Measurements from ENCODE around the gene SMARCA2.

The SMARCA2 gene

DNA sequence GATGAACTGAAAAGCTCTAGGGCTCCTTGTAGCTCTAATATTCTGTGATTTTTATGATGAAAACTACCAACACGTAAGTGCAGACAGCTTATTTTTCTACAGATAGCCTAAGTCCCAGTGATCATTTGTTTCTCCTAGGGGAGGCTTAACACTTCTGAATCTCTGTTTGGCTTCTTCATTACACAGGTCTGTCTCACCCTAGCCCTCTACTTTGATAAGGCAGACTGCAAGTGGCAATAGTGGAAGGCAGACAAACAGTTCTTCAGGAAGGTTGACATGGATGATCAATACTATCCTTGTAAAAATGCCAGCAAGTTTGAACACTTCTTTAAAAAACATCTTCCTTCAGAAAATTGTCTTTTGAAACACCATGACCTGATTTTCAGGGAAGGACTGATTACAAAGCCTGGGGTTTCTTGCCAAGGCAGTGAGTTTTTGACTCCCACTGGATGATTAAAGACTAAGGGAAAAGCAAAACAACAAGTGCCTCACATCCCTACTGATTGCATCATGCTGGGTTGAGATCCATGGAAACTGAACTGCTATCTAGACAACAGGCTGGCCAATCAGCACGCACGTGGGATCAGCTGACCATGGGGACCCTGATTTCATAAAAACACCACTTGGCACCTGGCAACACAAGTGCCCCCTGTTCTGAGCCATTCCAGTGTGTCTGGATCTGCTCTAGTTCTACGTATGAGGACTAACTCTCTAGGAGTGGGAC, 212.2 kb downstream of the SMARCA2 start:
- FAIRE-seq: no peak

DNA sequence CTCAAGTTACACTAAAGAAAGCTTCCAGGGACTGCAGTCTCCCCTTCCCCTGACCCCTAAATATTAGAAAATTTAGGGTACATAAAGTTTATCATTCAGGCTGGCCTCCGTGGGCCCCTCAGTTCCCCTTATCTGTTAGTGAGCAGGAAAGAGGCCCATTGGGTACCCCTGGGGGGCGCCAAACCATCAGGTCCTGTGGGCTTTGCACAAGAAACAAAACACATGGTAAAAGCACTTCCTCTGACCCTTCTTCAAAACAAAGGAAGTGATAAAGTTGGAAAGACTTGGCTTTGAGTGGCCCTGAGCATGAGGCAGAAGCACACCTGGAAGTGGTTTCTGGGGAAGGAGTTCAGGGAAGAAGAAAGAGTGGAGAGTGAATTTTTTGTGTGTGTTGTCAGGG, 213.0 kb downstream of the SMARCA2 start:
- no peak for FAIRE-seq

DNA sequence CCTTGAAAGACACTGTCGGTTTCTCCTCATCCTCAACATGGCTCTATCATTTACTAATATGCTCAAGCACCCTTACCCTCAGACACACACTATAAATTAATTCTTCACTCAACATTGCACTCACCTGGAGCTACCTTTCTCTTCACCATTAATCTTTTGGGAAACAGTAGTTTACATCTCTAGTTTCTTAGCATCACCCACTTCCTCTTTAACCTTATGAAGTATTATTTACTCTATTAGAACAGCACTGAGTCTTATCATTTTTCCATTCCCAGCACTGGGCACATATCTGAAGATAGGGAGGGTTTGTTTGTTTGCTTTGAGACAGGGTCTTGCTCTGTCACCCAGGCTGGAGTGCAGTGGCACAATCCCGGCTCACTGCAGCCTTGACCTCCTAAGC, 213.5 kb downstream of the SMARCA2 start:
- no peak for FAIRE-seq

DNA sequence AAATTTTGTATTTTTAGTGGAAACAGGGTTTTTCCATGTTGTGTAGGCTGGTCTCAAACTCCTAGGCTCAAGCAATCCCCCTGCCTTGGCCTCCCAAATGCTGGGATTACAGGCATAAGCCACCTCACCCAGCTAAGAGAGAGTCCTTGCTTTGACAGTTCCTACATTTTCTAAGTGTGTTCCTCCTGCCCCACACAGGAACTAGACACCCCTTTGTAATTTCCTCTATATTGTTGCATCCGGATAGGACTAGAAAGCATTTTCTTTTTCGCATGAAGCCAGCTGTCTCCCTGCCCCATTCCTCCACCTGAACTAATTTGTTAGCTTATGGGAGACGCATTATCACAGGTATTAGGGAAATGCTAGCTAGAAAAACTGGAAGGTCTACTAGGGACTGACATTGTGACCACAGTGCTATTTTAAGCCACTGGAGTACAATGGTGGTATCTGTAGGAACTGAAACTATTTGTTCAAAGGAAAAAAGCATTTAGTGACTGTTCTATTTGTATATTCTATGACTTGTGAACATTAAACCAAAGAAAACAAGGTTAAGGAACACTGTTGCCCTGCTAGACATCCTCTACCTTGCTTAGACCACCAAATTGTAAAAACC, 214.1 kb downstream of the SMARCA2 start:
- FAIRE-seq: no peak

DNA sequence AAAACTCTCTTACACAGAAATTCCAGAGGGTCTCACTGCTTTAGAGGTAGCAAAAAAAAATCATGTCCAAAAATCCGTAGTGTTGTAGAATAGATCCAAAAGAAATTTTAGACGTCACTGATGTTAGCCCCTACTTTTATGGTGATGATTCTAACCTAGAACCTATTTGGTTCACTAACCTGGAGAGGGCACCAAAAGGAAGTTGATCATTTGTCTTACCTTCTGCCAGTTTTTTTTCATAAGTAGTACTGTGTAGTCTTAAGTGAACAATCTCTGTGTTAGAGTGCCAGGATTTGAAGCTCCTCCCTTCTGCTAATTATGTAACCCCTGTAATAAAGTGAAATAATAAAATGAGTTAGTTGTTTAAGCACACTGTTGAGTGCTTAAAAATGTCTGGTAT, 215.2 kb downstream of the SMARCA2 start:
- no peak for FAIRE-seq

DNA sequence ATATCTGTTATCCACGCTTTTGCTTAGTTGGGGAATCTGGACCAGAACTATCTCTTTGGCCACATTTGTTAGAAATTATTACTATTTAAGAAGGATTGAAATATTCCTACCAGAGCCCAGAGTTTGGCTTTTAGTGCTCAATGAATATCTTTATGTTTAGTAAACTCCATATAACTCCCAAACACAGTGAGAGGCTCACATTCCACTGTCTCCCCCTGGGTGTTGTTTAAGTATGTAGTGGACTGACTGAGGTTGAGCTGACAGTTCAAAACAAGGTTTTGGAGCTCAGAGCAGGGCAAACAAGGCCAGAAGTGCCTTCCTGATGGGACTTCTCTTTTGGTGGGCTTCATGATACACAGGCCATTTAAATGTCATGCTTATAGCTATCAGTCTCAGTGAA, 216.0 kb downstream of the SMARCA2 start:
- FAIRE-seq: no peak

DNA sequence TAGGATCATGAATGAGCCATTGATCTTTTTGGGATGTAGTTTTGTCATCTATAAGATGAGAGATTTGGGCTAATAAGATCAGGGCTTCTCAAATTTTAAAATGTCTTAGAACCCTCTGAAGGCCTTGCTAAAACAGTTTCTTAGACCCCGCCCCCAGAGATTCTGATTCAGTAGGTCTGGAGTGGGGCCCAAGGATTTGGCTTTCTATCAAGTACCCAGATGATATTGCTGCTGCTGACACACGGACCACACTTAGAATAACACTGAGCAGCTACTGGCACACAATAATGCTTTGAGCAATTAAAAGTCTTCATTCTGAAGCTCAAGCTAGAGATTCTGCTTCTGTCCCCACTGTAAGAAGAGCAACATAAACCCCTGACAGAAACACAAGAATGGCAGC, 216.7 kb downstream of the SMARCA2 start:
- FAIRE-seq: no peak

DNA sequence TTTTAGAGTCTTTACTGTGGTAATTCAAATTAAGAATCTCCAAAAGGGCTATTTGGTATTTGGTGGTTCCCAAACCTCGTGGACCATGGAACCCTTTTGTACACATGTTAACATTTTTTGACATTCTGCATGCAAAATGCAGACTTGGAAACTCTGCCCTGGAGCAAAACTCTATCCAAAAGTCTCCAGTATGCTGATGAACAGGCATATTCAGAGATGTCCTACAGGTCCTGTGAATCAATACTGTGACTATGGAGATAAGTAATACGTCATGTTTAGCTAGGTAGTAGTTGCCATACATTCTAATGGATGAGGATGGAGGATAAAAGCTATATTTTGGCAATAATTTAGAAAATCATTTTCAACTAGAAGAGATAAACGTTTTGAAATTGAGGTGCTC, 218.1 kb downstream of the SMARCA2 start:
- FAIRE-seq: no peak

DNA sequence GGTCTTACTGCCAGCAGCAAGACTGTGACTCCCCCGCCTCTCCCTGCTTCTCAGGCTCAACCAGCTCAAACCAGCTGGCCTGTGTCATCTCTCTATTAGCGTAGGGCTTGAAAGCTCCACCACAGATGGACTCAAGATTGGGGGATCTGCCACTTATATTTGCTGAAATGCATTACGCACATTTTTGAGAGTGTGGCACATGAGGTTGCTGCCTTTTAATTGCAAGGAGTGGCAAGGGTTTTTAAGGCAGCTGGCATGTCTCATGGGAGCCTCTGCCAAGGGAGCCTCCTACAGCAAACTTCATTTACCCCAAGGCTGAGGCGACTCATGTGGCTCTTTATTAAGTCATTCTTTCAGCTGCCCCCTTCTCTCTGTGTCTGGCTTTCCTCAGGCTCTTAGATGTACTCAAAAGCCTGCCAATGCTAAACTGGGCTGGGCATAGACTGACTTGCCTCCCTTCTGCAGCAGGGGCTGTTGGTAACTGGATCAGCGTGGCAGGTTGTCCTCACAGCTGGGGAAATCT, 219.3 kb downstream of the SMARCA2 start:
- FAIRE-seq: peak; percentile 36

DNA sequence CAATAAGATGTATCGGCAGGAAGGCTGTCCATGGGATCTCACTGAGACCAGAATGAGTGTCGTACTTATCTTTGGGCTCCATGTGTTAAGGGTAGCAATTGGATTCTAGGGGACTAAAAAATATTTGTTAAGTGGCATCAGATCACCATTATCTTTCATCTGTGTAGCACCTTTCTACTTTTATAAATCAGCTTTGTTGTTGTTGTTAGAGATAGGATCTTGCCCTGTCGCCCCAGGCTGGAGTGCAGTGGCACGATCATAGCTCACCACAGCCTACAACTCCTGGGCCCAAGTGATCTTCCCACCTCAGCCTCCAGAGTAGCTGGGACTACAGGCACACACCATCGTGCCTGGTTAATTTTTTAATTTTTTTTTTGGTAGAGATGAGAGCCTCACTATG, 220.5 kb downstream of the SMARCA2 start:
- no peak for FAIRE-seq

DNA sequence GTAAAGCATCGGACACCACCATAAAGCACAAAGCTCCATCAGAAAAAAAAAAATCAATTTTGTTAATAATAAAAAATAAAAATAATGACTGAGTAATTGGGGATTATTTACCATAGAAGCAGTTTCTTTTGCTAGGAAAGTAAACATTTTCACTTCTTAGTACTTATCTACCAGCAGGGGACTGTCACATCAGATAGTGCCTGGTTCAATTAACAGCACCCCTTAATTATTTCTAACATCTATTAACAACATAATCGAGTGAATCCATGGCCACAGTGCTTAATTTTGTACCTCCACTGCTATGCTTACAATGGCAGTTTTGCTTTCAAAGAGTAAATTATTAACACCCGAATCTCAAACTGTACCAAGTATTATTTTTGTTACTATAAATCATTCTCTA, 221.7 kb downstream of the SMARCA2 start:
- FAIRE-seq: peak; percentile 99

DNA sequence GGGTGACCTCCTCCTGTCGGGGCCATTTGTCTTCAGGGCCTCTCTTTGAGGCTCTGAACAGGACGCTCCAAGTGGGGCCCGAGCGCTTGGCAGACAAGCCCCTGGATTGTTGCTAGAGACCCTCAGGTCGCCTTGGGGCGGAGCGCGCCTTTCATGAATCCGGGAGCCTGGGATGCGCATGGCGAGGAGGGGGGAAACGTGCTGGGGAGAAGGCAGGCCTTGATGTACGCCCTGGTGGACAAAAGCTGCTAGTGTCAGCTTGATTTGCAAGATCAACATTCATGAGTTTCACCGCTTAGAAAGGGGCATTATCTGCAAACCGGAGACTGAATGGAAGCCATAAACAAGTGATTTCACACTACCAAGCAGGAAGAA, 226.3 kb downstream of the SMARCA2 start:
- peak; percentile 93 for FAIRE-seq

DNA sequence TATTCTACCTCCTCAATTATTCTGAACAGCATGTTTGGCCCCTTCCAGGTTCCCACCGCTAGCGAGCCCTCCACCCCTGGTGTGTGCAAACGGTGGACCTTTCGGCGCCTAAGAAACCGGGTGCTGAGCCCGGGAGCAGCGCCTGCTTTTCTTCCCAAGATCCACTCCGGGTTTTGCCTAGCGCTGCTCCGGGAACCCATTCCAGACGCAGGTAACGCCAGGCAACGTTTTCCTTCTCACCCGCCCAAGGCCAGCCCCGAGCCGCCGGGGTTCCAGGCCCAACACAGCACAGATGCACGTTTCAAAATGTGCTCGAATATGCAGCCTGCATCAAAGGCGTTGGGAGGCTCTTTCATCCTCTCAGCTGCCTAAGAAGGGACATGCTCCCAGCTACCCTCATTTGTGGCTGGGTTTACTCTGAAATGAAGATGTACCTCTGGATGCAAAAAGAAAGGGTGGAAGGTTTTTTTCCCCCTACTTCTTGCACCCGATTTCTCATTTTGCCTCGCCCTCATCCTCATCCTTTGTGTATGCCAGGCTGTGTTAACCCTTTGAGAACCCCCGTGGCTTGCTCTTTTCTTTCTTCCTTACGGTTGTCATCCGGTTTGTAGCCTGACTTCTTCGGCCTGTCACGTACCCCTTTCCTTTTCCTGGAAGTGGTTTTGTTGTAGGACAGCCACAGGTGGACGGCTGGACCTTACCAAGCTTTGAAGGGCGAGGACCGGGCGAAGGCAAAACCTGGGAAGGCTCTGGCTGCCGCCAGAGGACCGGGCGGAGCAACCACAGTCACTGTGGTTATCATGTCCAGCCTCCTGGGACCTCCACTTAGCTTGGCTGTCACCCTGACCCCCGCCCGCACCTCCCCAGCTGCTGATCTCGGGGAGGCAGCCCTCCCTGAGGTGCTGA, 226.9 kb downstream of the SMARCA2 start:
- no peak for FAIRE-seq

DNA sequence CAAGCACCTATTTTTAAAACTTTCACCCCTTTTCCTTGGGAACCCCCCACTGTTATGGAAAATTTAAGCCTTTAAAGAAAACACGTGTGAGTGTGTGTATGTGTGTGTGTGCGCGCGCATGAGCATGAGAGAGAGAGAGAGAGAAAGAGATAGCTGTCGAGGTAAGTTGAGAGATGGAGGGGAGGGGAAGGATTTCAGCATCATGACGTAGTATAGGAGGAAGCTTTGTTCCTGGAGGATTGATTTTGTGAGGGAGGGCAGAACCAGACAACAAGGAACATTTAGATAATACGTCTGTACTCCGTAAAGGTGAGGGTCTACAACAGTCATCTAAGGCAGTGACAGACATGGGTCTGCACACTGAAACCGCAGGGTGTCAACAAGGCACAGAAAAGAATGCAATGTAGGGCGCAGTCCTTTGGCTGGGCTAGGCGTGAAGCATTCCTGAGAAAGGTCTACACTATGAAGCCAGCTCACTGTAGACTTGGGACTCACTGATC, 227.7 kb downstream of the SMARCA2 start:
- FAIRE-seq: peak; percentile 88
